GM23338 (cell line): ENCODE results near the gene RAD51B. TPM values are rescaled to one million over a fixed set of nuclear protein-coding genes. Genes with fewer than 3 reads are reported as not detected.

ENCODE experiments used
- ATAC-seq: fragments of 200-7000 bp; cut with Tn5 transposase; 3 replicates; pipeline ENCODE4 v1.9.1; 2020
- DNase-seq: peaks from one replicate; pipeline ENCODE4 v3.0.0-alpha.2; 2015; ENCODE audit warnings: low spot score
- H2AFZ ChIP-seq: fragments of 200-600 bp; sonication (generic); 2 replicates; pipeline ENCODE4 v1.8.0; 2016; ENCODE audit warnings: antibody characterized with exemption, mild to moderate bottlenecking, moderate library complexity
- H3F3A ChIP-seq: fragments of 200-600 bp; sonication (generic); replicated peaks from 2 replicates; pipeline ENCODE4 v1.8.0; 2017; ENCODE audit warnings: antibody characterized with exemption, mixed run types, low read depth
- H3K27ac ChIP-seq: fragments of 200-600 bp; sonication (generic); 2 replicates; pipeline ENCODE4 v1.6.1; 2016; ENCODE audit warnings: low read depth
- H3K27me3 ChIP-seq: fragments of 200-600 bp; sonication (generic); 2 replicates; pipeline ENCODE4 v1.8.0; 2016; ENCODE audit warnings: mild to moderate bottlenecking, mixed run types, moderate library complexity; ENCODE audit not compliant: insufficient read depth
- H3K36me3 ChIP-seq: fragments of 200-600 bp; sonication (generic); 2 replicates; pipeline ENCODE4 v1.8.0; 2016; ENCODE audit warnings: mild to moderate bottlenecking; ENCODE audit not compliant: insufficient read depth
- H3K4me1 ChIP-seq: fragments of 200-600 bp; sonication (generic); 2 replicates; pipeline ENCODE4 v1.8.0; 2016; ENCODE audit warnings: mild to moderate bottlenecking, moderate library complexity; ENCODE audit not compliant: insufficient read depth
- H3K4me2 ChIP-seq: fragments of 200-600 bp; sonication (generic); 2 replicates; pipeline ENCODE4 v1.7.1; 2017; ENCODE audit warnings: mixed run types
- H3K4me3 ChIP-seq: fragments of 200-600 bp; sonication (generic); 2 replicates; pipeline ENCODE4 v1.6.1; 2016; ENCODE audit warnings: mixed run types
- H3K79me2 ChIP-seq: fragments of 200-600 bp; sonication (generic); replicated peaks from 2 replicates; pipeline ENCODE4 v1.8.0; 2017; ENCODE audit warnings: mild to moderate bottlenecking; ENCODE audit not compliant: insufficient read depth
- H3K9me2 ChIP-seq: fragments of 200-600 bp; sonication (generic); 2 replicates; pipeline ENCODE4 v1.8.0; 2017; ENCODE audit not compliant: insufficient read depth
- H4K20me1 ChIP-seq: fragments of 200-600 bp; sonication (generic); replicated peaks from 2 replicates; pipeline ENCODE4 v1.8.0; 2017; ENCODE audit warnings: mild to moderate bottlenecking; ENCODE audit not compliant: insufficient read depth
- H3K27ac Mint-ChIP-seq: 2 replicates; pipeline ENCODE4 v1.8.0; 2020; ENCODE audit warnings: inconsistent platforms, mild to moderate bottlenecking, moderate library complexity, mixed read lengths
- H3K27me3 Mint-ChIP-seq: 3 replicates; pipeline ENCODE4 v1.8.0; 2022; ENCODE audit warnings: low read depth, mild to moderate bottlenecking, moderate library complexity, mixed read lengths, inconsistent platforms; ENCODE audit not compliant: insufficient read depth, poor library complexity
- H3K36me3 Mint-ChIP-seq: 3 replicates; pipeline ENCODE4 v1.8.0; 2021; ENCODE audit warnings: low read depth, mild to moderate bottlenecking, inconsistent platforms, moderate library complexity, mixed read lengths
- H3K4me1 Mint-ChIP-seq: 3 replicates; pipeline ENCODE4 v1.8.0; 2020; ENCODE audit warnings: mild to moderate bottlenecking, inconsistent platforms, mixed read lengths
- H3K4me3 Mint-ChIP-seq: 3 replicates; pipeline ENCODE4 v1.8.0; 2021; ENCODE audit warnings: moderate library complexity, mild to moderate bottlenecking, inconsistent platforms, mixed read lengths
- H3K9me3 Mint-ChIP-seq: 3 replicates; pipeline ENCODE4 v1.8.0; 2020; ENCODE audit warnings: moderate library complexity, mild to moderate bottlenecking, inconsistent platforms, mixed read lengths
- CREB1 ChIP-seq: fragments of 250-450 bp; sonication (Bioruptor Pico); IDR thresholded peaks from 2 replicates; pipeline ENCODE4 v1.5.0; 2020; ENCODE audit warnings: low read depth, mild to moderate bottlenecking, moderate library complexity
- EZH2phosphoT487 ChIP-seq: fragments of 200-600 bp; sonication (generic); IDR thresholded peaks from one replicate; pipeline ENCODE4 v1.8.1; 2018; ENCODE audit warnings: antibody characterized with exemption; ENCODE audit not compliant: unreplicated experiment
- NANOG ChIP-seq: IDR thresholded peaks from 2 replicates; pipeline ENCODE4 v1.6.1; 2016; ENCODE audit warnings: antibody characterized with exemption, borderline replicate concordance
- ZNF114 ChIP-seq: fragments of 250-450 bp; sonication (Bioruptor Pico); IDR thresholded peaks from 2 replicates; pipeline ENCODE4 v1.5.0; 2020; ENCODE audit warnings: mild to moderate bottlenecking, moderate library complexity
- ZNF331 ChIP-seq: fragments of 250-450 bp; sonication (Bioruptor Pico); IDR thresholded peaks from 2 replicates; pipeline ENCODE4 v1.5.0; 2020; ENCODE audit warnings: low read depth, mild to moderate bottlenecking, moderate library complexity
- polyA plus RNA-seq: library from polyadenylated mRNA; unstranded; fragments of >200 nt; fragmentation: Nextera tagmentation; extraction: Ambion mirVana; gene quantifications from 2 replicates; pipeline ENCODE4 v1.2.1, GENCODE V29; 2016
- total RNA-seq: library from RNA; depleted of rRNA; stranded (reverse); fragments of >200 nt; shearing (Covaris generic); gene quantifications from 2 replicates; pipeline ENCODE4 v1.2.3, GENCODE V29; 2014
- TF ChIP-seq, protein P1 (sequence below): fragments of 250-450 bp; sonication (Bioruptor Pico); IDR thresholded peaks from 2 replicates; pipeline ENCODE4 v1.5.0; 2020; ENCODE audit warnings: mild to moderate bottlenecking, moderate library complexity
- TF ChIP-seq, protein P2 (sequence below): IDR thresholded peaks from 2 replicates; pipeline ENCODE4 v1.6.1; 2016; ENCODE audit warnings: antibody characterized with exemption
- TF ChIP-seq, protein P3 (sequence below), 2 experiments: fragments of 200-600 bp in 1 of 2; sonication (generic) in 1 of 2; conservative IDR thresholded peaks; 2 replicates each; pipeline versions ENCODE4 v1.5.1 to v1.6.1; 2016 to 2017; ENCODE audit warnings: antibody characterized with exemption in 2 of 2, low read depth in 2 of 2, mild to moderate bottlenecking in 2 of 2, moderate library complexity in 1 of 2

Gene RAD51B
- total and polyA plus RNA-seq, 2 experiments from 2014 or later, result 15.7 to 29.1 TPM

DNA sequence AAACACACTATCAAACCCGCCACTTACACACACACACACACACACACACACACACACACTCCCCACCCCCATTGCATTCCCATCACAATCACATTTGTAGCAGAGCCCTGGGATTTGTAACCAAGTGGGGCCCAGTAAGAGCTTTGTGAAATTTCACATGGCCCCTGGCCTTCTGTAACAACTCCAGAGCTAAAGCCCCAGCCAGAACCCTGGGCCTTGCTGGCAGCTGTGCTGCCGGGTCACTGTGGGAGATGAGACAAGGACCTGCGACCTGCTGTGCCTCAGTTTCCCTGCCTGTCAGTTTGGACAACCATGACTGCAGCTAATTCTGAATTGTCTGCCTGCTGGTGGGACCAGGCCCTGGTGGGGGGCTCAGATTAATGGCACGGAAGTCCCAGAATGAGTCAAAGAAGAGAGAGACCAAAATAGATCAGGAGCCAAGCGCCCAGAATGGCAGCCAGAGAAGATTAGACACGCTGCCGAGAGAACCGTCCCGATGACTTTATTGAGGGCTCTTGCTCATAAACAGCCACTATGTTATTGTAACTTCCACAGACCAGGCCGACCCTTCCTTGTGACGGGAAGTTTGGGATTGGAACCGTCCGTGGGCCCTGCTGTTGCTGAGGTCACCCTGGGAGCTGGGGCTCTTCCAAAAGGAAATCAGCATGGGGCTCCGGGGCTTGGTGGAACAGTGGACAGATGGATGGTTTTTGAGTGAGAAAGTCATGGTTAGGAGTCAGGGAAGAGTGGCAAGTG lies 850.2 kb downstream of the RAD51B start:
- no peak overlapping the region; the same call in 1 of the 2 replicates for H3K27ac Mint-ChIP-seq

More for the DNA sequence above, 850.2 kb downstream of the RAD51B start:
- H3K9me2 ChIP-seq, result peaks cover 20% of the 10 kb centered on the region
- no peak overlapping the region for H3K4me2 ChIP-seq
- no peaks in the 10 kb centered on the region for H3K79me2 ChIP-seq
- H3K27me3 ChIP-seq, result no peaks in the 10 kb centered on the region
- no peak overlapping the region for H3K4me3 ChIP-seq
- no peaks in the 10 kb centered on the region for H3K4me1 ChIP-seq
- H3K27me3 Mint-ChIP-seq, result peaks cover 2% of the 10 kb centered on the region
- no peak overlapping the region for H3K4me3 Mint-ChIP-seq
- H3K36me3 Mint-ChIP-seq, result no peaks in the 10 kb centered on the region
- no peak for DNase-seq
- 0 out of 3 replicates have a peak, but pooled peaks cover 5% of the 10 kb centered on the region for H3K4me1 Mint-ChIP-seq
- no peak for TF ChIP-seq ZNF114
- TF ChIP-seq, protein P1, sequence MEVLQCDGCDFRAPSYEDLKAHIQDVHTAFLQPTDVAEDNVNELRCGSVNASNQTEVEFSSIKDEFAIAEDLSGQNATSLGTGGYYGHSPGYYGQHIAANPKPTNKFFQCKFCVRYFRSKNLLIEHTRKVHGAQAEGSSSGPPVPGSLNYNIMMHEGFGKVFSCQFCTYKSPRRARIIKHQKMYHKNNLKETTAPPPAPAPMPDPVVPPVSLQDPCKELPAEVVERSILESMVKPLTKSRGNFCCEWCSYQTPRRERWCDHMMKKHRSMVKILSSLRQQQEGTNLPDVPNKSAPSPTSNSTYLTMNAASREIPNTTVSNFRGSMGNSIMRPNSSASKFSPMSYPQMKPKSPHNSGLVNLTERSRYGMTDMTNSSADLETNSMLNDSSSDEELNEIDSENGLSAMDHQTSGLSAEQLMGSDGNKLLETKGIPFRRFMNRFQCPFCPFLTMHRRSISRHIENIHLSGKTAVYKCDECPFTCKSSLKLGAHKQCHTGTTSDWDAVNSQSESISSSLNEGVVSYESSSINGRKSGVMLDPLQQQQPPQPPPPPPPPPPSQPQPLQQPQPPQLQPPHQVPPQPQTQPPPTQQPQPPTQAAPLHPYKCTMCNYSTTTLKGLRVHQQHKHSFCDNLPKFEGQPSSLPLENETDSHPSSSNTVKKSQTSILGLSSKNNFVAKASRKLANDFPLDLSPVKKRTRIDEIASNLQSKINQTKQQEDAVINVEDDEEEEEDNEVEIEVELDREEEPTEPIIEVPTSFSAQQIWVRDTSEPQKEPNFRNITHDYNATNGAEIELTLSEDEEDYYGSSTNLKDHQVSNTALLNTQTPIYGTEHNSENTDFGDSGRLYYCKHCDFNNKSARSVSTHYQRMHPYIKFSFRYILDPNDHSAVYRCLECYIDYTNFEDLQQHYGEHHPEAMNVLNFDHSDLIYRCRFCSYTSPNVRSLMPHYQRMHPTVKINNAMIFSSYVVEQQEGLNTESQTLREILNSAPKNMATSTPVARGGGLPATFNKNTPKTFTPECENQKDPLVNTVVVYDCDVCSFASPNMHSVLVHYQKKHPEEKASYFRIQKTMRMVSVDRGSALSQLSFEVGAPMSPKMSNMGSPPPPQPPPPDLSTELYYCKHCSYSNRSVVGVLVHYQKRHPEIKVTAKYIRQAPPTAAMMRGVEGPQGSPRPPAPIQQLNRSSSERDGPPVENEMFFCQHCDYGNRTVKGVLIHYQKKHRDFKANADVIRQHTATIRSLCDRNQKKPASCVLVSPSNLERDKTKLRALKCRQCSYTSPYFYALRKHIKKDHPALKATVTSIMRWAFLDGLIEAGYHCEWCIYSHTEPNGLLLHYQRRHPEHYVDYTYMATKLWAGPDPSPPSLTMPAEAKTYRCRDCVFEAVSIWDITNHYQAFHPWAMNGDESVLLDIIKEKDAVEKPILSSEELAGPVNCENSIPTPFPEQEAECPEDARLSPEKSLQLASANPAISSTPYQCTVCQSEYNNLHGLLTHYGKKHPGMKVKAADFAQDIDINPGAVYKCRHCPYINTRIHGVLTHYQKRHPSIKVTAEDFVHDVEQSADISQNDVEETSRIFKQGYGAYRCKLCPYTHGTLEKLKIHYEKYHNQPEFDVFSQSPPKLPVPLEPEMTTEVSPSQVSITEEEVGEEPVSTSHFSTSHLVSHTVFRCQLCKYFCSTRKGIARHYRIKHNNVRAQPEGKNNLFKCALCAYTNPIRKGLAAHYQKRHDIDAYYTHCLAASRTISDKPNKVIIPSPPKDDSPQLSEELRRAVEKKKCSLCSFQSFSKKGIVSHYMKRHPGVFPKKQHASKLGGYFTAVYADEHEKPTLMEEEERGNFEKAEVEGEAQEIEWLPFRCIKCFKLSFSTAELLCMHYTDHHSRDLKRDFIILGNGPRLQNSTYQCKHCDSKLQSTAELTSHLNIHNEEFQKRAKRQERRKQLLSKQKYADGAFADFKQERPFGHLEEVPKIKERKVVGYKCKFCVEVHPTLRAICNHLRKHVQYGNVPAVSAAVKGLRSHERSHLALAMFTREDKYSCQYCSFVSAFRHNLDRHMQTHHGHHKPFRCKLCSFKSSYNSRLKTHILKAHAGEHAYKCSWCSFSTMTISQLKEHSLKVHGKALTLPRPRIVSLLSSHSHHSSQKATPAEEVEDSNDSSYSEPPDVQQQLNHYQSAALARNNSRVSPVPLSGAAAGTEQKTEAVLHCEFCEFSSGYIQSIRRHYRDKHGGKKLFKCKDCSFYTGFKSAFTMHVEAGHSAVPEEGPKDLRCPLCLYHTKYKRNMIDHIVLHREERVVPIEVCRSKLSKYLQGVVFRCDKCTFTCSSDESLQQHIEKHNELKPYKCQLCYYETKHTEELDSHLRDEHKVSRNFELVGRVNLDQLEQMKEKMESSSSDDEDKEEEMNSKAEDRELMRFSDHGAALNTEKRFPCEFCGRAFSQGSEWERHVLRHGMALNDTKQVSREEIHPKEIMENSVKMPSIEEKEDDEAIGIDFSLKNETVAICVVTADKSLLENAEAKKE (CRISPR knock-in tag), result no peak
- TF ChIP-seq, protein P2, sequence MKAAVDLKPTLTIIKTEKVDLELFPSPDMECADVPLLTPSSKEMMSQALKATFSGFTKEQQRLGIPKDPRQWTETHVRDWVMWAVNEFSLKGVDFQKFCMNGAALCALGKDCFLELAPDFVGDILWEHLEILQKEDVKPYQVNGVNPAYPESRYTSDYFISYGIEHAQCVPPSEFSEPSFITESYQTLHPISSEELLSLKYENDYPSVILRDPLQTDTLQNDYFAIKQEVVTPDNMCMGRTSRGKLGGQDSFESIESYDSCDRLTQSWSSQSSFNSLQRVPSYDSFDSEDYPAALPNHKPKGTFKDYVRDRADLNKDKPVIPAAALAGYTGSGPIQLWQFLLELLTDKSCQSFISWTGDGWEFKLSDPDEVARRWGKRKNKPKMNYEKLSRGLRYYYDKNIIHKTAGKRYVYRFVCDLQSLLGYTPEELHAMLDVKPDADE, result no peak
- TF ChIP-seq ZNF331 (CRISPR knock-in tag), result no peak
- TF ChIP-seq NANOG, result no peak
- no peak for TF ChIP-seq CREB1 (CRISPR knock-in tag)
- TF ChIP-seq, protein P3, sequence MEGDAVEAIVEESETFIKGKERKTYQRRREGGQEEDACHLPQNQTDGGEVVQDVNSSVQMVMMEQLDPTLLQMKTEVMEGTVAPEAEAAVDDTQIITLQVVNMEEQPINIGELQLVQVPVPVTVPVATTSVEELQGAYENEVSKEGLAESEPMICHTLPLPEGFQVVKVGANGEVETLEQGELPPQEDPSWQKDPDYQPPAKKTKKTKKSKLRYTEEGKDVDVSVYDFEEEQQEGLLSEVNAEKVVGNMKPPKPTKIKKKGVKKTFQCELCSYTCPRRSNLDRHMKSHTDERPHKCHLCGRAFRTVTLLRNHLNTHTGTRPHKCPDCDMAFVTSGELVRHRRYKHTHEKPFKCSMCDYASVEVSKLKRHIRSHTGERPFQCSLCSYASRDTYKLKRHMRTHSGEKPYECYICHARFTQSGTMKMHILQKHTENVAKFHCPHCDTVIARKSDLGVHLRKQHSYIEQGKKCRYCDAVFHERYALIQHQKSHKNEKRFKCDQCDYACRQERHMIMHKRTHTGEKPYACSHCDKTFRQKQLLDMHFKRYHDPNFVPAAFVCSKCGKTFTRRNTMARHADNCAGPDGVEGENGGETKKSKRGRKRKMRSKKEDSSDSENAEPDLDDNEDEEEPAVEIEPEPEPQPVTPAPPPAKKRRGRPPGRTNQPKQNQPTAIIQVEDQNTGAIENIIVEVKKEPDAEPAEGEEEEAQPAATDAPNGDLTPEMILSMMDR (conservative IDR thresholded peaks at IDR 0.05; ENCODE audit: low read depth in 2 of 2), result no peak
- TF ChIP-seq EZH2phosphoT487, result no peak
- ATAC-seq, result no peak
- H3K9me3 Mint-ChIP-seq, result no peaks in the 10 kb centered on the region
- no peak overlapping the region for H2AFZ ChIP-seq
- H3K36me3 ChIP-seq, result no peaks in the 10 kb centered on the region
- H3K27ac ChIP-seq, result no peak overlapping the region
- peaks cover 13% of the 10 kb centered on the region for H3F3A ChIP-seq
- H4K20me1 ChIP-seq, result no peaks in the 10 kb centered on the region
